SKM-1 (cell line): ENCODE data around the gene HYPK.
"Not testable (repeated sequence)": the region's sequence is repeated elsewhere in the genome, so short reads cannot be mapped to it uniquely, and the experiment has no call there.

Experiments
- DNase-seq: peaks from one replicate; lab custom pipeline; 2025; ENCODE audit not compliant: unreplicated experiment; lab: John Stamatoyannopoulos, UW

HYPK gene

GRCh38 chr15:43795197-43795596 lies 5.2 kb upstream of the HYPK start:
- DNase-seq: no peak

- no peak for DNase-seq
Measured at GRCh38 chr15:43795997-43796396, 4.4 kb upstream of the HYPK start.

- DNase-seq: no peak
Measured at GRCh38 chr15:43796566-43796965, 3.8 kb upstream of the HYPK start.

GRCh38 chr15:43799209-43799944 lies 1.0 kb upstream of the HYPK start:
- no peak for DNase-seq

- DNase-seq: no peak
Measured at GRCh38 chr15:43799945-43800285, 484 bp upstream of the HYPK start, which contains the start of gene SERINC4. Gene SERINC4, minus strand, starts transcription at chr15:43800220. Its CDS starts 234 bp downstream, at chr15:43799986.

- not testable (repeated sequence) for DNase-seq
Measured at GRCh38 chr15:43802676-43803075, 2.3 kb downstream of the HYPK start.

- no peak for DNase-seq
Measured at GRCh38 chr15:43808435-43808950, 8.1 kb downstream of the HYPK start.

GRCh38 chr15:43808960-43809678 lies 8.7 kb downstream of the HYPK start:
- DNase-seq: no peak

GRCh38 chr15:43815064-43815463 lies 14.7 kb downstream of the HYPK start:
- DNase-seq: not testable (repeated sequence)

- no peak for DNase-seq
Measured at GRCh38 chr15:43821505-43821904, 21.1 kb downstream of the HYPK start.

GRCh38 chr15:43824302-43825246 lies 24.2 kb downstream of the HYPK start, which contains the start of gene MFAP1:
Gene MFAP1, minus strand, starts transcription at chr15:43824690. Its CDS starts 121 bp downstream, at chr15:43824569.
- peak; percentile 95 for DNase-seq

GRCh38 chr15:43825305-43825704 lies 24.9 kb downstream of the HYPK start:
- not testable (repeated sequence) for DNase-seq

GRCh38 chr15:43826029-43826507 lies 25.7 kb downstream of the HYPK start:
- no peak for DNase-seq

GRCh38 chr15:43826508-43827341 lies 26.3 kb downstream of the HYPK start, which contains the start of gene WDR76:
Gene WDR76, plus strand, starts transcription at chr15:43827002. Its CDS starts 31 bp downstream, at chr15:43827033.
- peak; percentile 93 for DNase-seq

GRCh38 chr15:43828061-43828657 lies 27.8 kb downstream of the HYPK start:
- DNase-seq: no peak

GRCh38 chr15:43829951-43830540 lies 29.6 kb downstream of the HYPK start:
- DNase-seq: not testable (repeated sequence)

GRCh38 chr15:43830691-43831275 lies 30.4 kb downstream of the HYPK start:
- not testable (repeated sequence) for DNase-seq

GRCh38 chr15:43831519-43832052 lies 31.2 kb downstream of the HYPK start:
- not testable (repeated sequence) for DNase-seq
